Measurements from ENCODE around the gene TEKTIP1.

DNA sequence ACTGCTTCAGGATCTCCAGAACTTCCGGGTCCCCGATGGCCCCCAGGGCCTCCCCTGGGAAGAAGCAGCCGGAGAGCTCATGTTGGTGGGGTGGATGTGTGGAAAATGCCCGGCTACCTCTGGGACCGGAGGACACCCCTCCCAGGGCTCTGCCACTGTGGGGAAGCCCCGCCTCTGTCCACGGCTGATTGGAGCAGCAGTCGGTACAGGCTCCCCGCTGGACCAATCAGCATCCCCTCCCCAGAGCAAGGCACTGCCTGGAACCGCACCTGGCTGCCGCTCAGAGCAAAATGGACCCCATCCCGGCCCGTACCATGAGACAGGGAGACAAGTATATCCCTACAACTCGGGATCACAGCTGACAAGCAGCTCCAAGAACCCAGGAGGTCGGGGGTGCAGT is 44.9 kb upstream of the TEKTIP1 start:
- TF ChIP-seq, protein P1, sequence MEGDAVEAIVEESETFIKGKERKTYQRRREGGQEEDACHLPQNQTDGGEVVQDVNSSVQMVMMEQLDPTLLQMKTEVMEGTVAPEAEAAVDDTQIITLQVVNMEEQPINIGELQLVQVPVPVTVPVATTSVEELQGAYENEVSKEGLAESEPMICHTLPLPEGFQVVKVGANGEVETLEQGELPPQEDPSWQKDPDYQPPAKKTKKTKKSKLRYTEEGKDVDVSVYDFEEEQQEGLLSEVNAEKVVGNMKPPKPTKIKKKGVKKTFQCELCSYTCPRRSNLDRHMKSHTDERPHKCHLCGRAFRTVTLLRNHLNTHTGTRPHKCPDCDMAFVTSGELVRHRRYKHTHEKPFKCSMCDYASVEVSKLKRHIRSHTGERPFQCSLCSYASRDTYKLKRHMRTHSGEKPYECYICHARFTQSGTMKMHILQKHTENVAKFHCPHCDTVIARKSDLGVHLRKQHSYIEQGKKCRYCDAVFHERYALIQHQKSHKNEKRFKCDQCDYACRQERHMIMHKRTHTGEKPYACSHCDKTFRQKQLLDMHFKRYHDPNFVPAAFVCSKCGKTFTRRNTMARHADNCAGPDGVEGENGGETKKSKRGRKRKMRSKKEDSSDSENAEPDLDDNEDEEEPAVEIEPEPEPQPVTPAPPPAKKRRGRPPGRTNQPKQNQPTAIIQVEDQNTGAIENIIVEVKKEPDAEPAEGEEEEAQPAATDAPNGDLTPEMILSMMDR (IDR thresholded peaks at IDR 0.05), result no peak
- no peak for TF ChIP-seq POLR2A (IDR thresholded peaks at IDR 0.05)
